ENCODE results near the gene RAD1.

DNA sequence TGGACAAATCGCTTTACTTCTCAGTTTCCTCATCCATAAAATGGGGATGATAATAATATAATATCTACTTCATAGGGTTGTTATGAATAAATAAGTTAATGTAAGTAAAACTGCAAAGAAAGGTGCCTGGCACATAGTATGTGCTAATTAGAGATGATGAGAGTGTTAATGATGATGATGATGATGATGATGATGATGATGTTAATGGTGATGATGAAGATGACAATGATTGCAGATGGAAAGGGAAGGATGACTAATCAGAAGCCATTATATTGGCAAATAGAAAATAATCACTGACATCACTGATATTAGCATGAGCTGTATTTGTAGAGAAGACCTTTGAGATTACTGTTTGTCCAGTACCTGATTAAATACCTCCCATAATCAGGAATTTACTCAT lies 20.6 kb downstream of the RAD1 start:
- TF ChIP-seq CTCF (IDR thresholded peaks at IDR 0.05; ENCODE audit: insufficient read depth, low read depth, low read length) (no peak), EZH2 (IDR thresholded peaks at IDR 0.05; ENCODE audit: insufficient read depth, low read length) (no peak)
